Measurements from ENCODE around the gene CHADL.
A peak's percentile ranks its signal among the peaks of the same experiment; 100 is the strongest.
"Not testable (repeated sequence)": the region's sequence is repeated elsewhere in the genome, so short reads cannot be mapped to it uniquely, and the experiment has no call there.

Gene CHADL

GRCh38 chr22:41240377-41241132 is at the start of gene CHADL:
Gene CHADL (minus strand): TSS chr22:41240931. CDS start chr22:41240881, 50 bp downstream.
- H3K27ac ChIP-seq = no peak within 1 kb of the TSS
- DNase-seq (ENCODE audit: low read depth, low spot score) = no peak

GRCh38 chr22:41289671-41290070 is 48.9 kb upstream of the CHADL start:
- peak overlapping the region; percentile 99 for H3K27ac ChIP-seq
- no peak for DNase-seq (ENCODE audit: low read depth, low spot score)

- peak overlapping the region; percentile 99 for H3K27ac ChIP-seq
- DNase-seq (ENCODE audit: low read depth, low spot score) = peak; percentile 75
These were observed 47.7 kb upstream of the CHADL start for GRCh38 chr22:41288245-41288946.

GRCh38 chr22:41286639-41287091 is 45.9 kb upstream of the CHADL start:
- peak overlapping the region; percentile 99 for H3K27ac ChIP-seq
- DNase-seq (ENCODE audit: low read depth, low spot score) = no peak

GRCh38 chr22:41285820-41286638 is 45.3 kb upstream of the CHADL start, which contains the start of gene RANGAP1:
Gene RANGAP1 (minus strand): TSS chr22:41286187. CDS start chr22:41281044, 5,143 bp downstream.
- DNase-seq (ENCODE audit: low read depth, low spot score) = peak; percentile 95
- peak within 1 kb of the TSS; percentile 99 for H3K27ac ChIP-seq

- H3K27ac ChIP-seq = peak overlapping the region; percentile 99
- peak; percentile 80 for DNase-seq (ENCODE audit: low read depth, low spot score)
These were observed 44.7 kb upstream of the CHADL start for GRCh38 chr22:41285441-41285819.

GRCh38 chr22:41284465-41284864 is 43.7 kb upstream of the CHADL start:
- no peak for DNase-seq (ENCODE audit: low read depth, low spot score)
- peak overlapping the region; percentile 99 for H3K27ac ChIP-seq

- H3K27ac ChIP-seq = peak overlapping the region; percentile 77
- no peak for DNase-seq (ENCODE audit: low read depth, low spot score)
These were observed 40.1 kb upstream of the CHADL start for GRCh38 chr22:41280854-41281253.

- peak overlapping the region; percentile 77 for H3K27ac ChIP-seq
- DNase-seq (ENCODE audit: low read depth, low spot score) = peak; percentile 98
These were observed 39.3 kb upstream of the CHADL start for GRCh38 chr22:41280065-41280464.

- DNase-seq (ENCODE audit: low read depth, low spot score) = no peak
- H3K27ac ChIP-seq = no peak overlapping the region
These were observed 34.1 kb upstream of the CHADL start for GRCh38 chr22:41274856-41275255.

GRCh38 chr22:41273128-41273527 is 32.4 kb upstream of the CHADL start:
- DNase-seq (ENCODE audit: low read depth, low spot score) = no peak
- peak overlapping the region; percentile 14 for H3K27ac ChIP-seq

GRCh38 chr22:41271787-41272186 is 31.1 kb upstream of the CHADL start:
- peak overlapping the region; percentile 14 for H3K27ac ChIP-seq

GRCh38 chr22:41267958-41268357 is 27.2 kb upstream of the CHADL start:
- no peak overlapping the region for H3K27ac ChIP-seq
- no peak for DNase-seq (ENCODE audit: low read depth, low spot score)

More at GRCh38 chr22:41271787-41272186, 31.1 kb upstream of the CHADL start:
- DNase-seq (ENCODE audit: low read depth, low spot score) = no peak

GRCh38 chr22:41264408-41264941 is 23.7 kb upstream of the CHADL start:
- no peak overlapping the region for H3K27ac ChIP-seq
- DNase-seq (ENCODE audit: low read depth, low spot score) = no peak

GRCh38 chr22:41263704-41264103 is 23.0 kb upstream of the CHADL start:
- DNase-seq (ENCODE audit: low read depth, low spot score) = no peak
- no peak overlapping the region for H3K27ac ChIP-seq

- no peak for DNase-seq (ENCODE audit: low read depth, low spot score)
- H3K27ac ChIP-seq = no peak overlapping the region
These were observed 21.6 kb upstream of the CHADL start for GRCh38 chr22:41262250-41262765.

GRCh38 chr22:41261541-41262249 is 21.0 kb upstream of the CHADL start:
- no peak for DNase-seq (ENCODE audit: low read depth, low spot score)
- no peak overlapping the region for H3K27ac ChIP-seq

GRCh38 chr22:41260871-41261270 is 20.1 kb upstream of the CHADL start:
- DNase-seq (ENCODE audit: low read depth, low spot score) = no peak

GRCh38 chr22:41259756-41260155 is 19.0 kb upstream of the CHADL start:
- not testable (repeated sequence) for DNase-seq (ENCODE audit: low read depth, low spot score); H3K27ac ChIP-seq

More at GRCh38 chr22:41260871-41261270, 20.1 kb upstream of the CHADL start:
- H3K27ac ChIP-seq = no peak overlapping the region

Measured in epithelial cell of prostate (primary cell).